GM21367 (cell line): ENCODE data around the gene RBM33.
"Not testable (repeated sequence)": the region's sequence is repeated elsewhere in the genome, so short reads cannot be mapped to it uniquely, and the experiment has no call there.

Experiments
- ATAC-seq: cut with Tn5 transposase; IDR thresholded peaks from one replicate; pipeline ENCODE4 v1.9.1; 2021; ENCODE audit not compliant: unreplicated experiment

The RBM33 gene

GRCh38 chr7:155662343-155663043 is 18.0 kb downstream of the RBM33 start:
- no peak for ATAC-seq

- no peak for ATAC-seq
Observed at GRCh38 chr7:155663937-155664336, 19.5 kb downstream of the RBM33 start.

GRCh38 chr7:155665079-155665956 is 20.9 kb downstream of the RBM33 start:
- no peak for ATAC-seq

GRCh38 chr7:155665957-155666287 is 21.5 kb downstream of the RBM33 start:
- no peak for ATAC-seq

- no peak for ATAC-seq
Observed at GRCh38 chr7:155667241-155667829, 22.9 kb downstream of the RBM33 start.

- ATAC-seq: no peak
Observed at GRCh38 chr7:155669717-155670505, 25.4 kb downstream of the RBM33 start.

GRCh38 chr7:155670521-155670920 is 26.1 kb downstream of the RBM33 start:
- no peak for ATAC-seq

- ATAC-seq: no peak
Observed at GRCh38 chr7:155674556-155674955, 30.1 kb downstream of the RBM33 start.

GRCh38 chr7:155676052-155676451 is 31.6 kb downstream of the RBM33 start:
- no peak for ATAC-seq

GRCh38 chr7:155677688-155678087 is 33.2 kb downstream of the RBM33 start:
- ATAC-seq: no peak

GRCh38 chr7:155680124-155680523 is 35.7 kb downstream of the RBM33 start:
- no peak for ATAC-seq

- no peak for ATAC-seq
Observed at GRCh38 chr7:155680864-155681263, 36.4 kb downstream of the RBM33 start.

- no peak for ATAC-seq
Observed at GRCh38 chr7:155681663-155682062, 37.2 kb downstream of the RBM33 start.

- no peak for ATAC-seq
Observed at GRCh38 chr7:155682484-155682883, 38.0 kb downstream of the RBM33 start.

GRCh38 chr7:155683098-155683497 is 38.6 kb downstream of the RBM33 start:
- ATAC-seq: no peak

GRCh38 chr7:155683714-155684113 is 39.3 kb downstream of the RBM33 start:
- no peak for ATAC-seq

GRCh38 chr7:155684543-155684942 is 40.1 kb downstream of the RBM33 start:
- no peak for ATAC-seq

GRCh38 chr7:155685070-155685790 is 40.8 kb downstream of the RBM33 start:
- no peak for ATAC-seq

GRCh38 chr7:155685791-155686160 is 41.3 kb downstream of the RBM33 start:
- ATAC-seq: no peak

GRCh38 chr7:155686620-155687324 is 42.3 kb downstream of the RBM33 start:
- ATAC-seq: not testable (repeated sequence)
